ENCODE data around the gene MARCO.
"Not testable (repeated sequence)": the region's sequence is repeated elsewhere in the genome, so short reads cannot be mapped to it uniquely, and the experiment has no call there.

Gene MARCO

DNA sequence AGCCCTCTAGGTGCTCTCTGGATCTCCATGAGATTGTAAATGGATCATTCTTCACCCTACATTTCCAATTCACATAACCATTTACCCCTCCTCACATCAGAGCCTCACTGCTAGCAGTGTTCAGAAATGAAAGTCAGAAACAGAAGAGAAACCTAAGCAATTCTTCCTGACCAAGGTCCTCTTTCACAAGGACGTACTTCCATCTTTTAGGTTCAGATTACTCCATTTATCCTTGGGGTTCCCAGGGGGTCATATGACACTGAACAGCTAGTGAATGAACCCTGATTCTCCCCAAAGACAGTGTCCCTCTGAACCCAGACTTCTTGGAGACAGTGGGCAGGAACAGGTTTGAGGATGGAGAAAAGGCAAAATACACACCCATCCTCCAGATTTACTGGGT, 12.9 kb upstream of the MARCO start:
- DNase-seq, result no peak

DNA sequence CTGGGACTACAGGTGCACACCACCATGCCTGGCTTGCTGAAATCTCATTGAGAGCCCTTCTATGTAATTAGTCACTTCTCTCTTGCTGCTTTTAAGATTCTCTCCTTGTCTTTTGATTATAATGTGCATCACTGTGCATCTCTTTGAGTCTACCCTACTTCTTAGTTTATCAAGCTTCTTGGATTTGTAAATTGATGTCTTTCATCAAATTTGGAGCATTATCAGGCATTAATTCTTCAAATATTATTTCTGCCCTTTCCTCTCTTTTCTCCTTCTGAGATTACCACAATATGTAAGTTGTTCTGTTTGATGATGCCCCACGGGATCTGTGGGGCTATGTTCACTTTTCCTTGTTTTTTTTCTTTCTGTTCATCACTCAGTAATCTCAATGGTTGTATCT, 9.0 kb upstream of the MARCO start:
- no peak for DNase-seq

DNA sequence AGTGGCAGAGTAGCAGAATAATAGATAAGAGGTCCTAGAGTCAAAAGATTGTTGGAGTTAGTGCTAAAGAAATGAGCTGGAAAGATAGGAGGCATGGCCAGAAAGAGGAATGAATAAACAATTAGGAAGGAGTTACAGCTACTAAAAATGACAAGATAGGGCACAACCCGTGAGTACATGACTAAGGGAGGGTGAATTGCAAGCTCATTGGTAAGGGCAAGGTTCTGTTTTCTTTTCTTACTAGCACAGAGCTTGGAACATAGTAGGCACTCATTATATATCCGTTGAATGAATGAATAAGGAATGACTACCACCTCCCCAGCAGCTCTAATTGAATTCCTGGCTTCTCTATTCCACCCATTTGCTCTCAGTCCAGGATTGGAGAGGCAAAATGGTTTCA, 5.7 kb upstream of the MARCO start:
- no peak for DNase-seq

DNA sequence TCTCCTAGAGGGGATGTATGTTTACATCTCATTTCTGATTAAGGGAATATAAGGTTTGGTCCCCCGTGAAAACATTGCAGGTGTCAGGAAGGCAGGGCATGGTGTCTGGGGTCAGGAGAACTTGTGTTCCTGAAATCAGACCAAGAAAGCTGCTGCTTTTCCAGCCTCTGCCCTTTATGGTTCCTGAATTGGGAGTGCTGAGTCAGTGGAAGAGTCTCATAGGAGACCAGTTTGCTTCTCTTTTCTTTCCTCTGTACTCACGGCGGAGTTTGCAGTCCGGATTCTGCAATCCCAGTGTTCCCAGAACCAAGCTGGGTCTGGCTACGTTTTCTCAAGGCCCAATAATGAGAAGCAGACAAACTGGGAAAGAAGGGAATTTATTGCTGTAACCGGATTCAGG, 5.1 kb upstream of the MARCO start:
- no peak for DNase-seq

DNA sequence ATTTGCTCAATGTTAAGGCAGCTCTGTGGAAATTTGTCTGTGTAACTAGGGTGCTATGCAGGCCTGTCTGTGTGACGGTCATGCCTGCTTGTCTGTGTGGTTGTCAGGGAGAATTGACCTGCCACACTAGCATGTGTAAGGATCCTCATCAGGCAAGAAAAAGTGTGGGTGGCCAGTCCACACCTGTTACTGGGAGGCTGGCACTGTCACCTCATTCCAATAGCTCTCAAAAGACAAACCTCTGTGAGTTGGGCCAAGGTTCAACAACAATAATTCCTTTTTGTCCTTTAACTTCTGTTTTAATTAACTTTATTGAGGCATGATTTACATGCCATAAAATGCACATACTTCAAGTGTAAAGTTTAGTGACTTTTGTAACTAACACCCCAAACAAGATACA, 4.2 kb upstream of the MARCO start:
- DNase-seq, result no peak

DNA sequence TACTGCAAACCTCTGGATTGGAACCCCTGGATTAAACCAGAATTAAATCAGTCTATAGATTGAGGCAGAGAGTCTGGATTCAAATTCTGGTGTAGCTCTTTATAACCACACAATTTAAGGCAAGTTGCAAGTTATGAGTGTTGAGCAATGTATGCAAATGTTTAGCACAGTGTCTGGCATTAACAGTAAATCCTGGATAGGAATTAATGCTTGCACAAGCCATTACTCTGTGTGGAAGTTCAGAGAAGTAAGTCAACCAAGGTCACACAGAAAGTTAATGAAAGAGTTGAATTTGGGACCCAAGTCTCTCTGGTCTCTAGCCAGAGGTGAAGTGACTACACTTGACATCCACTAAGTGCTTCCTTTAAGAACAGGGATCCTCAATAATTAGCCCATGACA, 2.0 kb upstream of the MARCO start:
- DNase-seq, result no peak

DNA sequence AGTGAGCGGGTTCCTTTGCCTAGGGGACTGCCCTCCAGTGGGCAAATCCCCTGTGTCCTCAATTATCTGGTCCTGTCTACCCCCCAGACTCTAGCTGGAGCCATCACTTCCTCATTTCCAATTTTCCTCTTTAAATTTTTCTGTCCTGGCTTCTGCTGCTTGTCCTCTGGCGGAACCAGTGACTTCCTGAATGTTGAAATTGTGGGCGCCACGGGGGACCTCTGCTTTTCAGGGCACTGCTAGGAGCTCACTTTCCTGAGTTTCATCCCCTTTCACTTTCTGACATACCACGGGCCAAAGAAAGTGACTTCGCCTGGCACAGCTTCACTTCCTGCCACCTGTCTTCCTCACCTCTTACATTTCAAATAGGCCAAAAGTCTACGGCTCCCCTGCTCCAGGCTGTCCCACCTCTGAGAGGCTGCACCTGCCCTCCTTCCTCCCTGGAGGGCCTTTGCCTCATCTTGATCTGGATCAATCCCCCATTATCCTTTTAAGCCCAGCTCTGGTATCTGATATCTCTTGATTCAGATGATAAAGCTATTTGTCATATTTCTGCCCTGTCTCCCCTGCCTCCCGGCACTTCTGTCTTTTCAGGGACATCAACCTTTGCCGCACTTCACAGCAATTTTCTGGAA, 1.4 kb upstream of the MARCO start:
- no peak for DNase-seq

DNA sequence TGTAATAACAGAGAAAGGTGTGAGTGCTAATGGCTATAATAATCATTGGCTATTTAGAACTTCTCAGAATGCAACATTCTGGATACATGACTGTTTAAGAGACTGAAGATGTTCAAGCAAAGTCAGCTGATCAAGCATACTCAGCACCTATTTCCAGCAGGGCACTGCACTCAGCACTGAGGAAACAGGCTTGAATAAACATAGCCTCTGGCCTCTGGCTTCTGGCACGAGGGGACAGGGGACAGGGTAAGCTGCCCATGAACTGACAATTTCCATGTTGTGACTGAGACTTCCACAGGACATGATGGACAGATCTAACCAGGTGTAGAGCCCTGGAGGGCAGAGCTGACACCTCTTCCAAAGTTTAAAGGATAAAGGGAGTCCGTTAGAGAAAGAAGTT, 1.3 kb downstream of the MARCO start:
- no peak for DNase-seq

DNA sequence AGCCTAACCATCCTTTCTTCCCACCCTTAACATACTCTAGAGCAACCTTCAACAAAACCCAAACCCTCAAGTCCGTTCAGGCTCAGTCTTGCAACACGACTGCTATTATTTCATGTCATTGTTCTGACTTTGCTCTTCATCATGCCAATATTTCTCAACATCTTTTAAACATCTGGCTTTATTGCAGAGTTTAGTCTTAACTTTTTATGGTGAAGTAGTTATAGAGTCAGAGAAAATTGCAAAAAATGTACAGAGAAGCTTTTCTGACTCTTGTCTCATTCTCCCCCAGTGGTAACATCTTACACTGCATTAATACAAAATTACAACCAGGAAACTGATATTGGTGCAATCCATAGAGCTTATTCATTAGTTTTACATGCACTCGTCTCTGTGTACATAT, 3.9 kb downstream of the MARCO start:
- no peak for DNase-seq

DNA sequence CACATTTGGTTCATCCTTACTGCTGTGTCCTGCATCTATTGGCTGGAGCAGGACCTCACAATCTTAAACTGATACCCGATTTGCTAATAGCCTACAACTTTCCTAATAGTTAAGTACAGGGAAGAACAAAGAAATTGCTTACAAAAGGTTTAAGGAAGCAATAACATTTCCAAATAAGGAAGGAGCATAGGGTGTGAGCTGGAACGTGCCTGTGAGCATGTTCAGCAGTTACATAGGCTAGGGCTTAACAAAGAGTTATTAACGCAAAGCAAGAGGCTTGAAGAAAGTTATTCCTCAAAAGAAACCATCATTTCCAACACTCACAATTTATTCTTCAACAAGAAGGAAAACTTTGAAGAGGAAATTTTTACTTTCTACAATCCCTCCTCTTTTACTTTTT, 6.3 kb downstream of the MARCO start:
- DNase-seq, result not testable (repeated sequence)

DNA sequence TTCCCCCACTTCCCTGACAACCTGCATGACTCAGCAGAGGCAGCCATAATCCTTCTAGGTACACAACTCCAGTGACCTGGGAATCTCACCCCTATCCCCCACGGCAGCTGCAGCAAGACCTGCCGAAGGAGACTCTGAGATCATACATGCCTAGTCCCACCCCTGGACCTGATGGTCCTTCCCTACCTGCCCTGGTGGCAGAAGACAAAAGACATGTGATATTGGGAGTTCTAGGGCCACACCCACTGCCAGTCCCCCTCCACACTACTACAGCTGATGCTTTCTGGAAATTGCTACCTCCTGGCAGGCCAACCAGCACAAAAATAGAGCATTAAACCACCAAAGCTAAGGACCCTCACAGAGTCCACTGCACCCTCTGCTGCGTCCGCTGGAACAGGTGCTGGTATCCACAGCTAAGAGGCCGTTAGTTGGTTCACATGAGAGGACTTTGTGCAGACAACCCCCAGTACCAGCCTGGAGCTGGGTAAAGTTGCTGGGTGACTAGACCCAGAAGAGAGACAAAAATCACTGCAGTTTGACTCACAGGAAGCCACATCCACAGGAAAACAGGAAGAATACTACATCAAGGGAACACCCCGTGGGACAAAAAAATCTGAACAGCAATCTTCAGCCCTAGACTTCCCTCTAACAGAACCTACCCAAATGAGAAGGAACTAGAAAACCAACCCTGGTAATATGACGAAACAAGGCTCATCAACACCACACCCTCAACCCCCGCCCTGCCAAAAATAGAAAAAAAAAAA, 12.5 kb downstream of the MARCO start:
- no peak for DNase-seq

DNA sequence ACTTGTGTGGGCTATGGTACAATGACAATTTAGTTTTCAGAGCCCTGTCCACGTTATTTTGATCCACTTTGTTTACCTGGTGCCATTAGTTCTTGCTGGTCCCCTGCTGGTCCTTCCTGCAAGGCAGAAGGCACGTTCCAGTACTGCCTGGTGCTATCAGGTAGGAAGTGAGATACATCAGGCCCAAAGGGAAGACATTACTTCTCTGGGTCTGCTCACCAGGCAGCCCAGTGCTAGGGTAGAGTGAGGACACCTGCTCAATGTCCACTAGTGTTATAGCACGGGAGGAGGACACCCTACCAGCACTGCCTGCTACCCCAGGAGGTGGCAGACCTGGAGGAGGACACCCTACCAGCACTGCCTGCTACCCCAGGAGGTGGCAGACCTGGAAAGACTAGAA, 23.7 kb downstream of the MARCO start:
- DNase-seq, result no peak

DNA sequence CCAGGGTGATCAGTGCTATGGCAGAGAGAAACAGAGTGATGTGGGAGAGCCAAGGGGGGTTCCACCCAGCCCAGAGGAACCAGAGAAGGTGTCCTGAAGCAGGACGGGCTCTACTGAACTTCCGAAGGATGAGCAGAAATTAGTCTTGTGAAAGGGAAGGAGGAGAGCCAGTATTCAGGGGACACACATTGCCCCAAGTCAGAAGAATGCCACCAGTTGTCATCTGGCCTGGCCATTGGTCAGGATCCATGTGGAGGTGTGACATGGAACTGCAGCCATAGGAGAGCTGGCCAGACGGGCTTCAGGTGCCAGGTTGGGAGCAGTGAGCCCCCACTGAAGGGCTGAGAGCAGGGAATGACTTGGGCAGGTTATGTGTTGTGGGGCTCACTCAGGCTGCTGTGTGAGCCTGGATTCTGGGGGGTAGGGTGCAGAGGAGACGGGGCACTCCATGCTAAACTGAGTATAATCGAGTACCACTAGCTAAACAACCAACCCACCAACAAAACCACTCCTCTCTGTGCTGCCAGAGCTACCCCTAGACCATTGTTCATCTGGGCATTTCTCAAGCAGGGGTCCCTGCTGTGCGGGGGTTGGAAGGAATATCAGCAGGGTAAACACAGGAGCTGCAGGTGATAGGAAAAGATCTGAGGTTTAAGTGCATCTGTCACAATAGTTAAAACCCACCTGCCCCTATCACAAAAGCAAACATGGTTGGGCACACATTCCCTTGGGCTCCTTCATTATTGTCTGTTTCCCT, 25.3 kb downstream of the MARCO start:
- no peak for DNase-seq

DNA sequence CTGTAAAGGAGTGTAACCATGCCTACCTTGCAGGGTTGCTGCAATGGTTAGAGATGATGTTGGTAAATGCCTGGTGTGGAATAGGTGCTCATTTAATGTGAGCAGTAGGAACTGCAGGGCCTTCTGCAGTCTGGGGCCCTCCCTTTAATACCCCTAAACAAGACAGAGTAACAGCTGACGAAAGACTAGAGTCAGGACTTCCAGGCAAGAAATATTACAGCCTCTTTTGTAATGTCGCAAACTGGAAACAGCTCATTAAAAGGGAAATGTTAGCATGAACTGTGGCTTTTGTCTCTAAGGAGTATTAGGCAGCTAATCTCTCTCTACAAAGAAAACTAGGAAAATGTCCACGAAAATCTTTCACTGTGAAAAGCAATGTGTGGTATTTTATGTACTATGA, 26.0 kb downstream of the MARCO start:
- DNase-seq, result no peak

DNA sequence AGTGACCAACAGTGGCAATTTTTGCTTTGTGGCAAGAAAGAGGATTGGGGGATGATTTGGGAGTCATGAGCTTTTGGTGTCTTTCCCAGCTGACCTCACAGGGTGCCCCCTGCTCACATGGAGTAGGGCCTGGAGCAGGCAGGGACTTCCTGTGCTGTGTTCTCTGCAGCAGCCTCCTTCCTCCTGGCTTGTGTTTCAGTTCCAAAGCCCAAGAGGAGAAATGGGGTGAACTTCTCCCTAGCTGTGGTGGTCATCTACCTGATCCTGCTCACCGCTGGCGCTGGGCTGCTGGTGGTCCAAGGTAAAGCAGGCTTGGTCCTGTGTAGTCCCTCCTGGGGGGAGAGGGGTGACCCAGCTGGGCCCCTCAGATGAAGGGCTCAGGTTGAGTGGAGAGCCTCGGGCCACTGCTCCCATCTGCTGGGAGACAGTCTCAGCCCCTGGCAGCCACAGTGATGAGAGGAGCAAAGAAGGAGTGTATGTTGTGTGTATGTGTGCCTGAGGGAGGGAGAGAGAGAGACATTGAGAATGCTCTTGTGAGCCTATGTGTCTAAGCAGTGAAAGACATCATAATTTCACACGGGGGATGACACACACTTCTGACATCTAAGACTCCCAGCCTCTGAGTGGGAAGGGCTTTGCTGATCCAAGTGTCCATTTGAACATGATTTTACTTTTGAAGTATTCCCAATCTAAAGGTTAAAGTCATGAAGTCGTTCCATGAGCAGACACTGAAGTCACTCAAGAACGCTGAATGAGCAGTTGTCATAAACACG, 27.2 kb downstream of the MARCO start:
- no peak for DNase-seq

DNA sequence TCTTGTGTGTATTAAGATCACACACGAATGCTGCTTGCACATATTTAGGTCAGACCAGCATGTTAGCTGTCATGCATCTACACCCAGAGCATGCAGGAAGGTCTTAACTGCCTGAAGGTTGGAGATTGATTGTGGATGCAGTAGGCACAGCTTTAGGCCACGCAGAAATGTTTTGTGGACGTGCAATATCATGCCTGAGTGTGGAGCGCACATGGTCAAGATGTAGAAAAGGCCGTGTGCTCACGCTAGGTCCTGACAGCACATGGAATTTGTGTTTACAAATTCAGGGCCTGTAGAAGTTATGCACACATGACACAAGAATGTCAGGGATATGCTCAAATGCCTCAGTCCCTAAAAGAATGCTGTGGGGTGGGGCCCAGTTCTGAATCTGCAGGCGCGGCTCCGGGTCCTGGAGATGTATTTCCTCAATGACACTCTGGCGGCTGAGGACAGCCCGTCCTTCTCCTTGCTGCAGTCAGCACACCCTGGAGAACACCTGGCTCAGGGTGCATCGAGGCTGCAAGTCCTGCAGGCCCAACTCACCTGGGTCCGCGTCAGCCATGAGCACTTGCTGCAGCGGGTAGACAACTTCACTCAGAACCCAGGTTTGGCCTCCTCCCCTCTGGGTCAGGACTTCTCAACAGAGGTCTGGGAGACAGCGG, 27.9 kb downstream of the MARCO start:
- no peak for DNase-seq

DNA sequence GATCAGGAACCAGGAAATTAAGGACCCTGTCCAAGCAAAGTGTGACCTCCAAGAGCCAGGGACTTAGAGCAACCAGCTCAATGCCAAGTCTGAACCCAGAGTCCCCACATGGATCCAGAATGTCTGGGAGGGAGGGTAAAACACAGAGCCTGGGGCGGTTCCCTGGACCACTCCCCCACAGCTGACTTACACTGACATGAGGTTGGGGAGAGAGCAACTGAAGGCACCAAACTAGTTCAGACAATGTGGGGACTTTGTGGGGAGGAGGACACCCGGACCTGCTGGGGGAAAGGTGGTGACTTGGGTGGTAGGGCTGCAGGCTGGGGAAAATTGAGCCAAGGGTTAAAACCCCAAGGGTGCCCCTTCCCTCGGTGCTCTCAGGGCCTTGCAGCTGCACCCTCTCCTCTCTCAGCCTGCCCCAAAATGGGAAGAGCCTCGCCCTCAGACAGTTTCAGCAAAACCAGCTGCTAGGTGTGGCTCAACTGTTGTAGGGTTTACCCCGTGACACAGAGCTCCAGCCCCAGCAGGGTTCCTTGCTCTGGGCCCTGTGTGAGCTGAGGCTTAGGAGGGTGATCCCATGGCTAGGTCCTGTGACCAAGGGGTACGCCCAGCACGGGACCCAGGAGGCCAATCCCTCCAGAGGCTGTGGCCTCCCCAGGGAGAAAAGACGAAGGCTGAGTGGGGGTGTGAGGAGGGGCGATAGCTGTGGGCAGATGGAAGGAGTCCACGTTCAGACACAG, 28.6 kb downstream of the MARCO start:
- no peak for DNase-seq

DNA sequence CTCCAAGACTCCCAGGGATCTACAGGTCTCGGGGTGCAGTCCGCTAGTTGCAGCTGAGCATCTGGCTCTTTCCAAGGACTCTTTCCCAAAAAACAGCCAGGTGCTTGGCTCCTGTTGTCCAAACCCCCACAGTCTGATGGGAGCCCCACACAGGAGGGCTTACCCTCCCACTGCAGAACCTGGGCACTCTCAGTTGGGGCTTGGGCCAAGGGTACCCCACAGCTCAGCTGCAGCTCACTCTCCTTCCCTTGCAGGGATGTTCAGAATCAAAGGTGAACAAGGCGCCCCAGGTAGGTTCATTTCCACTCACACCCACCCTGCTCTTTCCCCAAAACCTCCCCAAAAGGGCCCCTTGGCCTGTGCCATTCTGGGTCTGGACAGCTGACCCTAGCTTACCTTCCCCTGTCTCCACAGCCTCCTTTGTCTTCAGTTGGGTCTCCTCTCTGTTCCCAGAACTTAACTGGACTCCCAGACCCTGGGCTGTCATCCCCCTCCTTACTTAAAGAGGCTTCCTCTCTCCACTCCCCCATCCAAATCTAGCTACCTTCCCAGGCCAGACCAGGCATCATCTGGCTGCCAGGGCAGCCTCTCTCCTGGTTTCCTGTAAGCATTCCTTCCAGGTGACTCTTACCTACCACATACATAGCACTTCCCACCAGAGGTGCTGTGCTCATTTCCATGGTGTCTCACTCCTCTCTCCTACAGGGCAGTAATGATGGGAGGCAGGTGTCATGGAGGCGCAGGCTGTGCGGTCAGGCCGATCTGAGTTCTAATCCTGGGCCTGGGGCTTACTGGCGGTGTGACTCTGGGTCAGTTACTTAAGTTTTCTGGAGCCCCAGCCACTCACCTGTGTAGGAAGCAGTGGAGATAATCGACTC, 29.5 kb downstream of the MARCO start:
- no peak for DNase-seq

DNA sequence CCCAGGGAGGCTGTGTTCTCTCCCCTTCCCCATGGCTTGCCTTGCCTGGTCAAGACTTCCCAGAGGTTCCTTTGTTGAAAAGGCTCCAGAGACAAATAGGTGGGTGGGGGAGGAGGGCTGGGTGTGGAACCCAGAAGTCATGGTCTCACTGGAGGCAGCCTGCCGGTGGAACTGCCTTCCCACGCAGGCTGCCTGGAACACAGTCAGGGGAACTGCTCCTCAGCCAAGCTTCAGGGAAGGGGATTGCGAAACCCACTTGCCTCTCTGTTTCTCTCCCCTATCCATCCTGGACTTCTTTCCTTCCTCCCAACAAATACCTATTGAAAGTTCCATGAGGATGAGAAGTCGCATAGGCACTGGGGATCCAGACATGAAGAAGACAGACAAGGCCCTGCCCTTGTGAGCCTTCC, 31.6 kb downstream of the MARCO start:
- no peak for DNase-seq

DNA sequence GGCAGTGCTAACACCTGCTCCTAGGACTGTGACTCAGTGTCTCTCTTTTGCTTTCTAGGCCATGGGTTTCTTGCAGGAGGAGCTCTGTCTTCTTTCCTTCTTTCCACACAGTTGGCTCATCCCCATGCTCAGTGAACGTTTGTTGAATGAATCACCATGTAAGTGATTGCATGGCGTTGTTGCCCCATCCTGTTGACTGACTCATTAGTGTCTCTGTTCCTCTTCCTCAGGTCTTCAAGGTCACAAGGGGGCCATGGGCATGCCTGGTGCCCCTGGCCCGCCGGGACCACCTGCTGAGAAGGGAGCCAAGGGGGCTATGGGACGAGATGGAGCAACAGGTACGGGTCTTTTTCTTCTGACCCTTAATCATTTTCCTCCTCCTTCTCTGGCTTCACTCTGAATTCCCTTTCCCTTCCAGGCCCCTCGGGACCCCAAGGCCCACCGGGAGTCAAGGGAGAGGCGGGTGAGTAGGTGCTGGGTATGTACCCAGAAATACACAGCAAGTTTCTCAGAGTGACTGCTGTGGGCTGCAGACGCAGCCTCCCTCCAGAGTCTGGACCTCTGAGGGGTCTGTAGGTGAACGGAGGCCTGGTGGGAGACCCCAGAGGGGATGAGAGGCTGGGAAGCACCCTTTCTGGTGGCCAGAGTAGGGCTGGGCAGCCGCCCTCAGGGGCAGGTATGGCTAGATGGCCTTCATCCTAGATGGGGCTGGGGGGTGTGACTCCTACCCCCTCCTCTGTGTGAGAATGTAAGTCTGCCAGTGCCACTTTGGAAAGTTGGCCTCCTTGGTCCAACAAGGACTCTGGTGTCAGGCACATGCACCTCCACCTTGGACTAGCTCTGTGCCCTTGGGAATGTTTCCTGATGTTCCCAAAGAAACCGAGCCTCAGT, 32.4 kb downstream of the MARCO start:
- DNase-seq, result no peak
